Left lung (tissue), 10 donors: ENCODE measurements around the gene PRKCQ. TPM values are rescaled to one million over a fixed set of nuclear protein-coding genes. Genes with fewer than 3 reads are reported as not detected.

Experiments used
- ATAC-seq: fragments of 200-7000 bp; cut with Tn5 transposase; one replicate; pipeline ENCODE4 v1.9.1; 2020; ENCODE audit warnings: moderate library complexity
- DNase-seq, 4 donors: peaks; one replicate each; pipeline ENCODE4 v3.0.0-alpha.2; 2013 to 2020
- H3K27ac ChIP-seq, 2 donors: fragments of 200-600 bp; sonication (generic) in 1 of 2; one replicate each; pipeline versions ENCODE4 v1.5.0 to v1.8.0; 2020 to 2021
- H3K27me3 ChIP-seq, 2 donors: fragments of 200-600 bp; sonication (generic) in 1 of 2; one replicate each; pipeline versions ENCODE4 v1.5.0 to v1.8.0; 2020 to 2021
- H3K36me3 ChIP-seq, 2 donors: fragments of 200-600 bp; sonication (generic) in 1 of 2; one replicate each; pipeline versions ENCODE4 v1.5.0 to v1.8.0; 2020 to 2021
- H3K4me1 ChIP-seq, 2 donors: fragments of 200-600 bp; one replicate each; pipeline ENCODE4 v1.8.0; 2021
- H3K4me3 ChIP-seq, 2 donors: fragments of 200-600 bp; sonication (generic) in 1 of 2; one replicate each; pipeline versions ENCODE4 v1.5.0 to v1.8.0; 2020 to 2021; ENCODE audit warnings: mild to moderate bottlenecking in 1 of 2
- H3K9me3 ChIP-seq, 2 donors: fragments of 200-600 bp; sonication (generic) in 1 of 2; one replicate each; pipeline versions ENCODE4 v1.5.0 to v1.8.0; 2020 to 2021
- CTCF ChIP-seq, 2 donors: fragments of 200-600 bp; sonication (generic) in 1 of 2; IDR thresholded peaks; one replicate each; pipeline versions ENCODE4 v1.5.0 to v1.8.0; 2021; ENCODE audit warnings: antibody characterized with exemption in 2 of 2
- intact Hi-C, 2 donors: fragments of 100-400 bp; cut with DNase I; formaldehyde crosslinking; loops; one replicate each; pipeline versions ENCODE4 v1.11.2 to v1.14.2; 2022
- polyA plus RNA-seq, 6 donors: library from polyadenylated mRNA; unstranded; fragments of 120-200 nt; gene quantifications; one replicate each; pipeline ENCODE4 v1.2.1, GENCODE V29; 2013; ENCODE audit not compliant: insufficient read length in 6 of 6
- total RNA-seq, 2 donors: library from RNA; stranded (reverse); fragmentation: NEBNext Ultra II Directional; extraction: Animal tissue kit (Norgen Biotek cat#: 25700); gene quantifications; one replicate each; pipeline ENCODE4 v1.2.1, GENCODE V29; 2021
- donor health status: DM: no; HTN: yes; CAD: no.
- donor health status: DM: no; HTN: no; CAD: no.

The PRKCQ gene
- total and polyA plus RNA-seq, 8 donors, result 5.5 to 7.3 (median 6.4) TPM

GRCh38 chr10:6619660-6620059 lies 39.6 kb upstream of the PRKCQ start:
- Histone ChIP-seq H3K4me3 (no peak overlapping the region), H3K4me1 (no peaks in the 10 kb centered on the region), H3K27me3 (no peaks in the 10 kb centered on the region), H3K27ac (no peak overlapping the region), H3K9me3 (no peaks in the 10 kb centered on the region), H3K36me3 (no peaks in the 10 kb centered on the region)
- intact Hi-C loops, result no loop called here
- no peak for DNase-seq
- no peak for ATAC-seq
- no peak for TF ChIP-seq CTCF (IDR thresholded peaks at IDR 0.05)

DNA sequence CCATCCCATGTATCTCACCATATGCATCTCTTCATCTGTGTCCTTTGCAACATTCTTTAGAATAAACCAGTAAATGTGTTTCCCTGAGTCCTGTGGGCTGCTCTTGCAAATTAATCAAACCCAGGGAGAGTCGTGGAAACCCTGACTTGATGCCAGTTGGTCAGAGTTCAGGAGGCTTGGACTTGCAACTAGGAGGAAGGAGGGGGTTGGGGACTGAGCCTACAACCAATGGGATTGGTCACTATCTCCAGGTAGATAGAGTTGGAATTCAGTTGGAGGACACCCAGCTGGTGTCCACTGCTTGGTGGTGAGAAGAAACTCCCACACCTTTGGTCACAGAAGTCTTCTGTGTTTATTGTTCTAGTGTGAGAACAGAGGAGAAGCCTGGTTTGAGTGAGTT lies 38.3 kb upstream of the PRKCQ start:
- no peak for TF ChIP-seq CTCF (IDR thresholded peaks at IDR 0.05)
- ATAC-seq (no peak), DNase-seq (no peak)
- Histone ChIP-seq H3K36me3 (no peaks in the 10 kb centered on the region), H3K27ac (no peak overlapping the region), H3K9me3 (no peaks in the 10 kb centered on the region), H3K4me1 (no peaks in the 10 kb centered on the region), H3K27me3 (no peaks in the 10 kb centered on the region), H3K4me3 (no peak overlapping the region)
- intact Hi-C loops, result no loop called here

DNA sequence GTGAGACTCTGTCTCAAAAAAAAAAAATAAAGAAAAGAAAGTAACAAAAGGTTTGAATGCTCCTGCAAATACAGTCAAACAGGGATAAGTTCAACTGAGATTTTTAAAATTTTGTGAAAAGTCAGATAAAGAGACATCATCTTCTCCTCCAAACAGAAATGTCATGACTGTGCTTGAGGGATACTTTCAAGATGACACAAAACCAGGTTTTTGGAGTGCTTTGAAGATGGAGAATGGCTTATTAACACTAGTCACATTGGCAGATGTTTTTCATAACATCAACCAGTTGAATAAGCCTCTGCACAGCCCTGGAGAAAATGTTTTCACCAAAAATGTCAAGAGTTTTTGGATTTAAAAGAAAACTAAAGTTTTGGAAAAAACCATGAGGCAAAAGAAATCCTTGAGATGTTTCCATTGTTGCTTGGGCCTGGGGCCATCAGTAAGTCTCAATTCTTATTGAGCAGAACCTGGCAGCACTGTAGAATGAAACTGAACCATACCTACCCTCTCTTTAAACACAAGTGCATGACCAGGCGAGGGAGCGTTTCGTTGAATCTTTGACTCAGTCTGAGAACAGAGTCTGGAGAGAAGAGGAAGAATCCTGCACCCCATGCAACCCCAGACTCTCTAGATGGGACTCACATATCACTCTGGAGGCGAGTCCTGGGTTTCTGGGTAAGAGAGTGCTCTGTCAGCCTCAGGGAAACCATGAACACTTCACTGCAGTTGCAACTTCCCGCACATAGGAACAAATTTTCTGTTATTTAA lies 37.4 kb upstream of the PRKCQ start:
- no peaks in the 10 kb centered on the region for H3K4me1 ChIP-seq
- intact Hi-C loops, result no loop called here

DNA sequence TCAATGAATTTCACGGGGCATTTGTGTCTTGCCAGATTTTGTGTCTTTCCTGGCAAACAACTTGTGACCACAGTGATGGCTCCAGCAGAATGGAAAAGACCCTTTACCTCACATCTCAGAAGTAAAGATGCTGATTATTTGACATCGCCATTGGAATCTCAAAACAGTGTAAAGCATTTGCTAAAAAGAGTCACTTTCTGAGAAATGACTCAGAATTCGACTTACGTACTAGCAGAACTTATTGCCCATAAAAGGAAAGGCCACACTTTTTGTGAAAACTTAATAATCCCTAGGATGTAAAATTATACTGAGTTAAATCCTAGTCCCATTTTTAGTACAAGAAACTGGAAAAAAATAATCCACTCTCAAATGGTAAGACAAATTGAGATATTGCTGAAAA lies 35.9 kb upstream of the PRKCQ start:
- no peak overlapping the region for H3K4me3 ChIP-seq
- H3K36me3 ChIP-seq, result no peaks in the 10 kb centered on the region
- no peak overlapping the region for H3K27ac ChIP-seq
- no peaks in the 10 kb centered on the region for H3K27me3 ChIP-seq
- ATAC-seq (no peak), DNase-seq (no peak)
- no peak for TF ChIP-seq CTCF (IDR thresholded peaks at IDR 0.05)
- no peaks in the 10 kb centered on the region for H3K9me3 ChIP-seq
- H3K4me1 ChIP-seq, result no peaks in the 10 kb centered on the region
- intact Hi-C loops, result no loop called here

More for the DNA sequence above, 37.4 kb upstream of the PRKCQ start:
- Histone ChIP-seq H3K9me3 (no peaks in the 10 kb centered on the region), H3K36me3 (no peaks in the 10 kb centered on the region), H3K27me3 (no peaks in the 10 kb centered on the region), H3K4me3 (no peak overlapping the region), H3K27ac (no peak overlapping the region)
- no peak for ATAC-seq
- no peak for DNase-seq
- TF ChIP-seq CTCF (IDR thresholded peaks at IDR 0.05), result no peak

DNA sequence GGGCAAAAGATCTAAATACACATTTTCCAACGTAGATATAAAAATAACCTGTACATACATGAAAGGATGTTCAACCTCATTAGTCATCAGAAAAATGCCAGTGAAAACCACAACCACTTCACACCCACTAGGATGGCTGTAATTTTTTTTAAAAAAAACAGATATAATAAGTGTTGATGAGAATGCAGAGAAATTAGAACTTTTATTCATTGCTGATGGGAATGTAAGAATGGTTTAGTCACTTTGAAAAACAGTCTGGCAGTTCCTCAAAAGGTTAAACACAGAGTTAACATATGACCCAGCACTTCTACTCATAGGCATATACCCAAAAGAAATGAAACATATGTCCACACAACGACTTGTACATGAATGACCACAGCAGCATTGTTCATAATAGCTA lies 32.3 kb upstream of the PRKCQ start:
- no peak for DNase-seq

More for the DNA sequence above, 32.3 kb upstream of the PRKCQ start:
- H3K9me3 ChIP-seq, result no peaks in the 10 kb centered on the region
- H3K4me3 ChIP-seq, result no peak overlapping the region
- intact Hi-C loops, result no loop called here
- no peaks in the 10 kb centered on the region for H3K4me1 ChIP-seq
- no peak overlapping the region for H3K27ac ChIP-seq
- no peak for TF ChIP-seq CTCF (IDR thresholded peaks at IDR 0.05)
- H3K36me3 ChIP-seq, result no peaks in the 10 kb centered on the region
- H3K27me3 ChIP-seq, result no peaks in the 10 kb centered on the region
- no peak for ATAC-seq
